NT2/D1 (cell line): Measurements from ENCODE around the gene MRFAP1L1.

Experiments used
- SUZ12 ChIP-seq: IDR thresholded peaks from 2 replicates; pipeline ENCODE4 v1.6.1; 2011; ENCODE audit not compliant: insufficient read length, insufficient read depth; ENCODE audit errors: extremely low read depth
- YY1 ChIP-seq: IDR thresholded peaks from 2 replicates; pipeline ENCODE4 v1.6.1; 2011; ENCODE audit not compliant: insufficient read length, insufficient read depth
- ZNF274 ChIP-seq: IDR thresholded peaks from 2 replicates; pipeline ENCODE4 v1.6.1; 2011; ENCODE audit warnings: mild to moderate bottlenecking, low read depth, low read length

DNA sequence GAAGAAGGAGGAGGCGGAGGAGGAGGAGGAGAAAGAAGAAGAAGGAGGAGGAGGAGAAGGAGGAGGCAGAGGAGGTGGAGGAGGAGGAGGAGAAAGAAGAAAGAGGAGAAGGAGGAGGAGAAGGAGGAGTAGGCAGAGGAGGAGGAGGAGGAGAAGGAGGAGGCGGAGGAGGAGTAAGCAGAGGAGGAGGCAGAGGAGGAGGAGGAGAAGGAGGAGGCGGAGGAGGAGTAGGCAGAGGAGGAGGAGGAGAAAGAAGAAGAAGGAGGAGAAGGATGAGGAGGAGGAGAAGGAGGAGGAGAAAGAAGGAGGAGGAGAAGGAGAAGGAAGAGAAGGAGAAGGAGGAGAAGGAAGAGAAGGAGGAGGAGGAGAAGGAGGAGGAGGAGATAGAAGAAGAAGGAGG is 49.2 kb downstream of the MRFAP1L1 start:
- TF ChIP-seq YY1 (no peak), ZNF274 (no peak), SUZ12 (no peak)
